Activated CD4-positive, alpha-beta T cell treated with anti-CD3 and anti-CD28 coated beads, Interleukin-2, amount 50 U/mL, for 48 hours (primary cell): ENCODE data around the gene CYP4F2.
"Not testable (repeated sequence)": the region's sequence is repeated elsewhere in the genome, so short reads cannot be mapped to it uniquely, and the experiment has no call there.

Experiments
- DNase-seq, 2 experiments: peaks; one replicate each; pipeline ENCODE4 v3.0.0-alpha.2; 2020

CYP4F2 gene, protein sequence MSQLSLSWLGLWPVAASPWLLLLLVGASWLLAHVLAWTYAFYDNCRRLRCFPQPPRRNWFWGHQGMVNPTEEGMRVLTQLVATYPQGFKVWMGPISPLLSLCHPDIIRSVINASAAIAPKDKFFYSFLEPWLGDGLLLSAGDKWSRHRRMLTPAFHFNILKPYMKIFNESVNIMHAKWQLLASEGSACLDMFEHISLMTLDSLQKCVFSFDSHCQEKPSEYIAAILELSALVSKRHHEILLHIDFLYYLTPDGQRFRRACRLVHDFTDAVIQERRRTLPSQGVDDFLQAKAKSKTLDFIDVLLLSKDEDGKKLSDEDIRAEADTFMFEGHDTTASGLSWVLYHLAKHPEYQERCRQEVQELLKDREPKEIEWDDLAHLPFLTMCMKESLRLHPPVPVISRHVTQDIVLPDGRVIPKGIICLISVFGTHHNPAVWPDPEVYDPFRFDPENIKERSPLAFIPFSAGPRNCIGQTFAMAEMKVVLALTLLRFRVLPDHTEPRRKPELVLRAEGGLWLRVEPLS

GRCh38 chr19:15897738-15898276, at the start of gene CYP4F2:
CYP4F2 (minus strand) TSS chr19:15898074; CDS start chr19:15897611, 463 bp downstream.
- DNase-seq = no peak

DNA sequence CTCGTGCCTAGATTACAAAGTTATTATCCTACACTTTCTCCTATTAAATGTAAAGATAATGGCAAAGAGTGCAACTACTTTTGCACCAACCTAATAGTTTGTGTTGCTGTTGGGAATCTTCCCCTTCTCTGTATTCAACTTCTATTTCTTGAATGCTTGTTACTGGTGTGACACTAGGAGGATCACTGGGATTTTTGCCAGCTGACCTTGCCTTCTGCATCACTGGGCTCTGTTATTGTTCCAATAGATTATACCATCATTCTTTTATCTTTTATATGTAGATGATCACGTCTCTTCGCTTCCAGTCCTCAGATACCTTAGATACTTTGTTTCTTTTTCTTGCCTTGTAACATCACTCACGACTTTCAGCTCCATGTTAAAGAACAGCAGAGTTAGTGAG, 47.4 kb upstream of the CYP4F2 start:
- DNase-seq = no peak

GRCh38 chr19:15944401-15944800, 46.5 kb upstream of the CYP4F2 start:
- DNase-seq = no peak

DNA sequence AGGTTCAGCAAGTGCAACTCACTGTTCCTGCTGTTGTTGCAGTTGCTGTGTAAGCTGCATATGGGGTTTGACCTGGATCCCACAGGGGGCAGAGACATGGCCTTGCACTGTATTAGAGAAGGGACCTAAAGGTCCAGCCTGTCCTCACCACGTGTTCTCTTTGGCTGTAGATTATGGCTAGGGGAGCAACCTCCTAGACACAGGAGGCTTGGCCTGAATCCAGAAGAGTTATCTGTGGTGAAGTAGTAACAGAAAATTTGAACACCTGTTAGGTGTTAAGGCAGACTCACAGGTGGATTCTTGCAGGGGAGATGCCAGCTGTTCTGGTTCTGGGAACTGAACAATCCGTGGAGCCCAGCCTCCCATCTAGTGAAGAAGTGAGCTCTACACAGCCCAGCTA, 39.9 kb upstream of the CYP4F2 start:
- no peak for DNase-seq

DNA sequence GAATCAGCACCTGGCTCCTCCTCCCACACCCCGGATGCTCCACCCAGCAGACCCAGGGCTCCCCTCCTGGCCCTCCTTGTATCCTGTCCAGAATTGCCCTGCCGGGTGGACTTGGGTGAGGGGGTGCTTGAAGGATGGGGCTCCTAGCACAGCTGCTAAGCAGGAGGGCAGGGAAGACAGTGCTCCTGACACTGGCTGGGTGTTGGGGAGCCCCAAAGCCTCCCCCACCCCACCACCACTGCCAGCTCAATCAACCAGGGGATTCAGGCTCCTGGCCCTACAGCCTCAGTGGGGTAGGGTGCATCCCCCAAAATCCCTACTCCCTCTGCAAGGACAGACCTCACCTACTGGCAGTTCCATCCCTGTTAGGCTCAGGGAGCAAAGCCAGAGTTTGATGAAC, 39.1 kb upstream of the CYP4F2 start:
- DNase-seq = no peak

DNA sequence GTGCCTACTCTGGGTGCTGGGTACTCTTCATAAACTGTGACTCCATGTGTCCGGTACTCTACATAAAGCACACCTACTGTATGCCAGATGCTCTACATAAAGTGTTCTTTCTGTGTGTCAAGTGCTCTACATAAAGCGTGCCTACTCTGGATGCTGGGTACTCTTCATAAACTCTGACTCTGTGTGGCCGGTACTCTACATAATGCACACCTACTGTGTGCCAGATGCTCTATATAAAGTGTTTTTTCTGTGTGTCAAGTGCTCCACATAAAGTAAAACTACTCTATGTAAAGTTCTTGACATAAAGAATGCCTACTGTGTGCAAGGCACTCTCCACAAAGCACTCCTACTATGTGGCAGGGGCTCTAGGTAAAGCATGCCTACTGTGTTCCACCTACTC, 38.3 kb upstream of the CYP4F2 start:
- DNase-seq = no peak

DNA sequence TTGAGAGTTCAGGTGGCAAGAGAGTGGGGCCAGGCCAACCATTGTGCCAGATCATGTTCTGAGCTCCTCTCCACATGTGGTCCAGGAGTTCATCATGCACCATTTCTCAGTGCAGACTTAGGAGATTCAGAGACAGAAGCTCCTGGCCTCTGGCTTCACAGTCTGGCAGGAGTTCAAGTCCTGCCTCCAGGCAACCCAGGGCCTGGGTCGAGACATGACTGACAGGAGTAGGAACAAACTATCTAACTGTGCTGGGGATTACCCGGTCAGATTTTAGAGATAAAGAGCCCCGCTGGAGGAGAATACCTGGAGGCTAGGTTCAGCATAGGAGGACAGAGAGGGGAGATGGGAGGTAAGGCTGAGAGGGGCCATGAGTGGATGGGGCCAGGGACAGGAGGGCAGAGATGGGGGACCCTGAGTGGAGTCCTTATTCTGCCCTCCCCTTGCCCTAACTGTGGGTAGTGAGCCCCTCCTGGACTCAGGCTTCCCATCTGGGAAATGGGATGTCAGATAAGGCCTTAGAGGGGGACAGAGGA, 37.4 kb upstream of the CYP4F2 start:
- DNase-seq = no peak

DNA sequence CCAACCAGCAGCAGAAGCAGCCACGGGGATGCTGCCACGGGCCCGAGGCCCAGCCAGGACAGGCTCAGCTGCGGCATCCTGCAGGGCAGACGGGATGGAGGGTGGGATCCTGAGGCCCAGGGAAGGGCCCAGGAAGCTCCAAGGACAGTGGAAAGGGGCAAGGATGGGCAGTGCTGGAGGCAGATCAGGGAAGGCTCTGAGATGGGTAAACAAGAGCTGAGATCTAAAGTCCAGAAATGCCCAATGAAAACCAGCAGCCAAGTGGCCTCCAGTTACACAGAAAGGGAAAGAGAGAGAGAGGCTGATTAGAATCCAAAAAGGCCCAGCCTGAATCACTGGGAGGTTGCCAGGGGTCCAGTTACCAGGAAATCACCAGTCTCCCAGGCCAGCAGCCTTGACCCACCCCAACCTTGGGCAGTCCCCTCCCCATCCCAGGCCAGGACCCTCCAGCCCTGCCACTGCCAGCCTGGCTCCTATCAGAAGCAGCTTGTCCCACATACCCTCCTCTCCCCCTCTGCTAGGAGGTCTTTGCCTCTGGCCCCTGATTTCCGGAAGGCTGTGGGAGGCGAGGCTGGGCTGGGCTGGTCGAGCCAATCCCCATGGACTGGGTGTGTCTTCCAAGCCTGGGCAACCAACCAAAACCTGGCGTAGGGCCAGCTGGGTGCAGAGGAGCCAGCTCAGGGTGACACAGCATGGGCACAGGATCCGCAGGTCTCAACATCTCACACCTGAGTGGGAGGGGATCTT, 36.6 kb upstream of the CYP4F2 start, which contains the start of gene CYP4F11:
Gene CYP4F11, minus strand, starts transcription at position 198 of the 747 bp plus-strand sequence. Its CDS starts 121 bp downstream, at position 77.
- DNase-seq = no peak

- DNase-seq = peak; percentile 3 to 12
Observed at GRCh38 chr19:15933761-15934331, 36.0 kb upstream of the CYP4F2 start.

- DNase-seq = no peak
Observed at GRCh38 chr19:15928321-15928720, 30.4 kb upstream of the CYP4F2 start.

DNA sequence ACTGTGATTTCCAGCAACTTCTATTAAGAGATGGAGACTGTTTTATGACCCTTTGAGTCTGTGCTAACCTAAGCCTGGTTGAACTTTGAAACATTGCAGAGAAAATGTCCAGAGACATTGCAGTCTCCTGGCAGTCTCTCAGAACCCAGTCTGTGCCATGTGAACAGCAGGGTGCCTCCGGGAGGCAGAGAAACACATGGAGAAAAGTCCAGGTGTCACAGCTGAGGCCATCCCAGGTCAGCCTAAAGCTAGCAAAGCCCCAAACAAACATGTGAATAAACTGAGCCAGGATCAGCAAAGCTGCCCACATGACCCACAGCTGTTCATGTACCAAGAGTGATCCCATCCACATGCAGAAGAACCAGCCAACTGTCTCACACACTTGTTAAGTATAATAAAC, 28.6 kb upstream of the CYP4F2 start:
- DNase-seq = no peak

GRCh38 chr19:15923702-15924101, 25.8 kb upstream of the CYP4F2 start:
- DNase-seq = no peak

DNA sequence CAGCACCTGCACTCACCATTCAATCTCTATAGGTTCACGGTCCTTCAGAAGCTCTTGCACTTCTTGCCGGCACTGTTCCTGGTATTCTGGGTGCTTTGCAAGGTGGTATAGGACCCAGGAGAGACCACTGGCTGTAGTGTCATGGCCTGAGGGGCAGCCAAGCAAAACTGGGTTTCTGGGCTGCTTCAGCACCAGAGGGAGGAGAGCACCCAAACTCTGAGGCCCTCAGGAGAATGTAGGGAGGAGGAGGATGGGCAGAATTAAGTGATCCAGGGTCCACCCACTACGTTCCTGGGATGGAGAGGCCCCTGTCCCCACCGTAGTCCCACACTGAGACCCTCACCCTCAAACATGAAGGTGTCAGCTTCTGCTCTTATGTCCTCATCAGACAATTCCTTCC, 24.1 kb upstream of the CYP4F2 start:
- DNase-seq = no peak

- no peak for DNase-seq
Observed at GRCh38 chr19:15919243-15919642, 21.4 kb upstream of the CYP4F2 start.

GRCh38 chr19:15915109-15915508, 17.2 kb upstream of the CYP4F2 start:
- DNase-seq = no peak

GRCh38 chr19:15913830-15914229, 16.0 kb upstream of the CYP4F2 start:
- no peak for DNase-seq

- no peak for DNase-seq
Observed at GRCh38 chr19:15913384-15913783, 15.5 kb upstream of the CYP4F2 start.

DNA sequence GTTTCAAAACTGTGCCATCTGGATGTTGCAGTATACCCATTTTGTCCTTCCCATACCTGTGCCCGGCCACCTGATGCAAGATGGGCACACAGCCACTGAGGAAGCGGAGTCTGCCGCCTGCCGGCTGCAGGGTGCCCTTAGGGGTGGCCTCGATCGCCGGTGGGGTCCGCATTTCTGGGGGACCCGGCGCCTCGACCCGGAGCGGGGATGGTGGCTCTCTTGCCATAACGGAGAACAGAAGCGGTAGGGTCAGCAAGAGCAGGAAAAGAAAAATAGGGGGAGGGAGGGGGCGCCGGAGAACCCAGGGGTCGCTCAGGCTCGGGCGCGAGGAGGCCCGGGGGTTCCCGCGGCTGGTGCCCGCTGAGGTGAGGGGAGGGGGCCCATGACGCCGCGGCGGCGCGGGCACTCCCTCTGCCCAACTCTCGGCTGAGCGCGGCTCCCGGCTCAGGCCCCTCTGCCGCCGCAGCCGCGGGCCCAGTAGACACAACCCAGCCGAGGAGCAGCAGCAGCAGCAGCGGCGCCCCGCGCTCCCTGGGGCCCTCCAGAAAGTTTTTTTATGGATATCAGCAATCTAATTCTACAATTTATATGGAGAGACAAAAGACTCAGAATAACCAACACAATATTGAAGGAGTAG, 13.8 kb upstream of the CYP4F2 start:
- no peak for DNase-seq

DNA sequence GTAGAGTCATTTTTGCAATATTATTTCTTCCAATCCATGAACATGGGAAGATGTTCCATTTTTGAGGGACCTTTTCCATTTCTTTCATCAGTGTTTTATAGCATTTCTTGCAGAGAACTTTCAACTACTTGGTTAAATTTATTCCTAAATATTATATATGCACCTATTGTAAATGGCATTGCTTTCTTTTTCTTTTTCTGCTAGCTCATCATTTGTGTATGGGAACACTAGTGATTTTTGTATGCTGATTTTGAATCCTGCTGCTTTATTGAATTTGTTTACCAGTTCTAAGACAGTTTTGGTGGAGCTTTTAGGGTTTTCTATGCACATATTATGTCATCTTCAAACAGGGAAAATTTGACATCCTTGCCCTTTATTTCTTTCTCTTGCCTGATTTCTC, 7.2 kb upstream of the CYP4F2 start:
- no peak for DNase-seq

GRCh38 chr19:15902898-15903297, 5.0 kb upstream of the CYP4F2 start:
- not testable (repeated sequence) for DNase-seq

DNA sequence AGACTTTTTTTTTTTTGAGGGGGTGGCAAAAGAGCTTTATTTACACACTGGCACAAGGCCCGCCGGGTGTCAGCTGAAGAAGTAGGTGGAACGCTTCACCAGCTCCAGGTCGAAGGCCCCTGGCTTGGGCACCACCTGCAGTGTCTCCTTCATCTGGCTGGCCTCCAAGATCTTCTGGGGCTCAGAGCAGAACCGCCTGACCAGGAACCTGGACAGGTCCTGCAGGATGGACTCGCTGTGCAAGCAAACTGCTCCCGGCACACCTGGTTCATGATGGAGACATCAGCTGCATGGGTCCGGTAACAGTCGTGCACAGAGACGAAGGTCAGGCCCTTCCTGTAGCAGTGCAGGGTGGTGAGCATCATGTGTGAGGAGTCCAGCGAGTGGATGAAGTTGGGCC, 4.4 kb upstream of the CYP4F2 start:
- DNase-seq = no peak

DNA sequence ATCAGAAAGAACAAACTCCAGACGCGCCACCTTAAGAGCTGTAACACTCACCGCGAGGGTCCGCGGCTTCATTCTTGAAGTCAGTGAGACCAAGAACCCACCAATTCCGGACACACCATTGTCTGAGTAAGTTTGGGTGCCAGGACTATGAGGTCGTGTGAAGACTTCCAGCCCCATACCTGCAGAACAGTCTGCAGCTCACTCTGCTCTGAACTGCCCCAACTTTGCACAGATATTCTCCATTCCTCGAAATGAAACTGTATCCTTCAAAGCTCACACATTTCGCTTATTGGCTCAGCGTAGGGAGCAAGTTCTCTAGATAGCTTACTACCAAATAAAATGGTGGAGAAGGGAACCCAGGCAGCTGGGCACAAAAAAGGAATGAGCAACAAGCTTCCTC, 2.6 kb upstream of the CYP4F2 start:
- DNase-seq = no peak
